ENCODE data around the gene WFDC2.

The WFDC2 gene

DNA sequence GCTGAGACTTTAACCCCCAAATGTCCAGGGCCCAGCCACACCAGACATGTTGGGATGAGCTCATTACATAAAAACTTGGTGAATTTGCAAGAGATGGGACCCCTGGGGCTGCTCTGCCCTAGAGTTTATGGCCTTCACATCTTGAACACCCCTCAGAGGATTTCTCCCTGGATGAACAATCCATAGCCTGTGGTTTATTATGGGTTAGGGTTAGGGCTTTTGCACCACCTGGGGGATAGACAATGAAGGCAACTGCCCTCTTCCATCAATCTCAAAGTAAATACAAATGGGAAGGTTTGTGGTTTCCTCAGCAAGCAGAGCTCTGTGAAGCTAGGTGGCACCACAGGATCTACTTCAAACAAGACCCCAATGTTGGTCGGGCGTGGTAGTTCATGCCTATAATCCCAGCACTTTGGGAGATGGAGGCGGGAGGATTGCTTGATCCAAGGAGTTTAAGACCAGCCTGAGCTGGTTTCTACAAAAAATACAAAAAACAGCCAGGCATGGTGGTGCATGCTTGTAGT lies 28.5 kb downstream of the WFDC2 start:
- no peak for DNase-seq (ENCODE audit: low read depth)

DNA sequence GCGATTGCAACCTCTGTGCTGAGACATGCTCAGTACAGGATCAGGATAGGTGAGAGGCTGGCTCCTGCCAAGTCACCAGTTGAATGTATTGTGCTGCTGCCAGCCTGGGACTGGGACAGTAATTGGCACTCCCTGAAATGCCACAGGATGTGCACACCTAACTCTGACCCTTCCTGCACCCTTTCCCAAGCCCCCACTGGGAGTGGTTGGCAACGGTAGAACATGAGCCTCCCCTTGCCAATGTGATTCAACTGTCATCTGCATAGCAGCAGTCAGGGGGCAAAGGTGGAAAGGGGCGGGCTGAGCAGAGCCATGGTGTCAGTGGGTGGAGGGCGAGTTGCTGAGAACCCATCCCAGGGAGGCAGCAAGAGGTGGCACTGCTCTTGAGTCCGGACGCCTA lies 30.5 kb downstream of the WFDC2 start:
- DNase-seq (ENCODE audit: low read depth), result no peak

DNA sequence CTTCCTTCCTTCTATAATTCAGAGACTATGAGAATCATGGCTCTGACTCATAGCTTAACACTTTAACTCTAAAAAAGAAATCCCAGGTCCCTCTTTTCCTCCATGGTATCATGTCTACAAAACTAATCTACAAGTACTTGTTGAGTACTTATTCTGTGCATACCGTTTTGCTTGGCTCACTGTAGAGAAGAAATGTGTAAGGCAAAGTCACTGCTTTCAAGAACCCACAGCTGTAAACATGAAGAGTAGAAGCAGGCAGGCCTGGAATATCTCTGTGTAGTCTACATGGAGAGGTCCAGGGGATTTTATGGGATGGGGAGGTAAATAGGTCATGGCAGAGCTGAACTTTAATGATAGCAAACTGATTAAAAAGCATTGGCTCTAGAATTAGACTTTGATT lies 32.0 kb downstream of the WFDC2 start:
- DNase-seq (ENCODE audit: low read depth), result no peak

- no peak for DNase-seq (ENCODE audit: low read depth)
Observed at GRCh38 chr20:45502561-45502960, 33.0 kb downstream of the WFDC2 start.

GRCh38 chr20:45503403-45503802 lies 33.9 kb downstream of the WFDC2 start:
- DNase-seq (ENCODE audit: low read depth), result no peak

DNA sequence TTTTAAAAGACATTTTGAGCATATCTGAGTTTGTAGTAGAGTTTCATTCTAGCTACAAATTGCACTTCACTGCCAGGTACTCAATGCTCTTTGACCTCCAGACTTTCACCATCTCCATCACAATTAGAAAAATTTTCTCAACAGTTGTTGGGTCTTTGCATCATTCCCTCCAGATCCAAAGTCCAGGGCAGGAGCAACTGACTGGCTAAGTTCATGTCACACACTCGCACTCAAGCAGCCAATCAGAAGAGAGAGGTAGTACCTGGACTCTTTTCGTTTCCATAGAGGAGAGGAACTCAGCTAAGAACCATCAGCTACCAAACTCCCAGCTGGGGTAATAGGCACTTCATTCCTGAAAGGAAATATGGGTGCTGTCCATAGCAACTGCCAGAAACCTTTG lies 36.8 kb downstream of the WFDC2 start:
- no peak for DNase-seq (ENCODE audit: low read depth)

GRCh38 chr20:45507011-45507820 lies 37.7 kb downstream of the WFDC2 start:
- no peak for DNase-seq (ENCODE audit: low read depth)

DNA sequence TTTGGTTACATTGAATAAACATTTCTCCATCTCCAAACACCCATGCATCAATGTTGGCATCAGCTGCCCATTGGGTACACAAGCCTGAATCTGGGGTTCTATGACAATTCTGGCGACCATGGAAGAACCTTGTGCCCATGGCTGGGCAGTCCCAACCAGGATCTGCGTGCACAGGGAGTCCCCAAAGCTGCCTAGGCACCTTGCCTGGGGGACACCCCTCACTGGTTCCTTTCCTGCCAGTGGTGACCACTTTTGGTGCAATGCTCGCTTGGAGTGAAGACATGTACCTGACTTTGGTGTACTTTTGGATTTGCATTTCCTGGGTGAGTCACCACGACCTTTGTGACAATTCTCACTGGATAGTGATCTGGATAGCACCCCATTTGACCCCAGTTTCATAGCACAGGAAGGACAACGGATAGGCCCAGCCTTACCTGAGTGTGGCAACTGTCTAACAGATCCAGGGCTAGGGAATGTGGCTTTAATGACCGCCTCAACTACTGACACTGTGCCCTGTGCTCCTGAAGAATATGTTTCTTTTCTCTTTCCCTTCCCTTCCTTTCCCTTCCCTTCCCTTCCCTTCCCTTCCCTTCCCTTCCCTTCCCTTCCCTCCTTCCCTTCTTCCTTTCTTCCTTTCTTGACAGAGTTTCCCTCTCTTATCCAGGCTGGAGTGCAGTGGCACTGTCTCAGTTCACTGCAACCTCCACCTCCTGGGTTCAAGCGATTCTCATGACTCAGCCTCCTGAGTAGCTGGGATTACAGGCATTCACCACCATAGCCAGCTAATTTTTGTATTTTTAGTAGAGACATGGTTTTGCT lies 38.7 kb downstream of the WFDC2 start:
- no peak for DNase-seq (ENCODE audit: low read depth)

DNA sequence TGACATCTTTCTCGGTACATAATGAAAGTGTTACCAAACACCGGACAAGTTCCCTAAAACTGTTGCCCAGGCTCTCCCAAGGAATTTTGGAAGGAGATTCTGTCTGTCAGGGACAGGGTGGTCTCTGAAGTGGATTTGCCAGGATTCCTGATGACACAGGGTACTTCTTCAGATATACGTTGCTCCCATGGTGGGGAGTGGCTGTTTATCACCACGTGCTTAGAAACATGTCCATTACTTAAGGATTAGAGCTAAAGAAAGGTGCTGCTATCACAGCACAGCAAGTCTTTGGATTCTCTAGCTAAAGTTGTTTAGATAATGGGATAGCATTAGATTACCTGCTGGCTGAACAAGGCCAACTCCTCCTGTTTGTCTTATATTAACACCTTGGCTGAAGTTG lies 39.5 kb downstream of the WFDC2 start:
- DNase-seq (ENCODE audit: low read depth), result no peak

DNA sequence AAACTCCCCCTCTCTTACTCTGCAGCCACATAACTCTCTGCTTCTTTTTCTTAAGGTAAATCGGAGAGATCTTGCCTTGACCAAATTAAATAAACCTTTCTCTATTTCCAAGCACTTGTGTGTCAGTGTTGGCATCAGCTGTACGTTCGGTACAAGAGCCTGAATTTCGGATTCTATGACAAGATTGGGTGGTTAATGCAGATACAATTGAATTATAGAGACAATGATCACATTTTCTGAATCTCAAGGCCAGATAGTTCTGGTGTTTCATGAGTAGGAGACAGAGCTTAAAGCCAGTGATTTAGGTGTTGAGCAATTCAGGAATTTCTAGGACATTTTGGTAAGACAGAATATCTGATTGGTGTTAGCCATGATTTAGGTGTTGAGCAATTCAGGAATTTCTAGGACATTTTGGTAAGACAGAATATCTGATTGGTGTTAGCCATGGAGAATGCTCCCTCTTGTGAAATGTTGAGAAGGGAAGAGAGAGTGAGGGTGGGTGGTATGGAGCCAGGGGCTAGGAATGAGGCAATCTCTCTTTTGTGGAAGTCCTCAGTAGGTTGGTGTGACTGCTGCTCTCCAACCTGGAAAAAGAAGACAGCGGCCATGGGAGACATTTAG lies 40.8 kb downstream of the WFDC2 start:
- DNase-seq (ENCODE audit: low read depth), result no peak

DNA sequence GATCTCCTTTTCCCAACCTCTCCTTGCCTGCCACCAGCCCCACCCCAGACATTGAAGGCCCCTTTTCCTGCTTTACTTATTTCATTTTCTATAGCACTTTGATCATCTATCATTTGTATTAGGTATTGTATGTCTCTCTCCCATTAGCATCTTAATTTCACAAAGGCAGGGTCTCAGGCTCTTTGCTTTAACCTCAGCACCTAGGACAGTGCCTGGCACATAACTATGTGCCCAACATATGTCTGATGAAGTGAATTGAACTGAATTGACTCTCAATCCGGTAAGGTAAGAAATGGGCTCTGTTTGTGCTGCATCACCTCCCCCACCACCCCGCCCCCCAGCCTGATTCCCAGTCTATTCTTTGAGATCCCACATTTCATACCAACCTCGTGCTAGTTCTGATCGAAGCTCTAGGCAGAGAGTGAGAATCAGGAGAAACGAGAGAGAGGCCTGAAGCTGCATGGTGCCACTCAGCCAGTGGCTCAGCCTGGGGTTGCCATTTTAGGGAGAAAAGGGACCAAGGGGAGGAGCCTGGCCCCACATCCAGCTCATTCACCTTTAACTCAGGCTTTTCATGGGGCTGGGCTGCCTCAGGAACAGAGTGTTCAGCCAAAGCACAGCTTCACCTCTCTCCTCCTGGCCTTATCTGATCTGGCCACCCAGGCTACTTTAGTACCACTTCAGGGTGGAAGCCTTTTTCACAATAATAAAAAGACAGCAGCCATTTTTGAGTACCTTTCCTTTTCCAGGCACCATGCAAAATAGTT lies 45.8 kb downstream of the WFDC2 start, which contains the start of gene SPINT3:
Gene SPINT3 (minus strand): TSS at position 476 of the 767 bp plus-strand sequence. CDS start 14 bp downstream, at position 462.
- no peak for DNase-seq (ENCODE audit: low read depth)

GRCh38 chr20:45518282-45518681 lies 48.7 kb downstream of the WFDC2 start:
- DNase-seq (ENCODE audit: low read depth), result no peak

- no peak for DNase-seq (ENCODE audit: low read depth)
Observed at GRCh38 chr20:45523821-45524220, 54.3 kb downstream of the WFDC2 start.

GRCh38 chr20:45527294-45527693 lies 57.7 kb downstream of the WFDC2 start:
- DNase-seq (ENCODE audit: low read depth), result no peak
